Activated CD4-positive, alpha-beta T cell treated with anti-CD3 and anti-CD28 coated beads for 1 hour (primary cell): ENCODE results near the gene TNFRSF12A.

Source experiments
- DNase-seq: peaks from one replicate; pipeline ENCODE4 v3.0.0-alpha.2; 2020

The TNFRSF12A gene

DNA sequence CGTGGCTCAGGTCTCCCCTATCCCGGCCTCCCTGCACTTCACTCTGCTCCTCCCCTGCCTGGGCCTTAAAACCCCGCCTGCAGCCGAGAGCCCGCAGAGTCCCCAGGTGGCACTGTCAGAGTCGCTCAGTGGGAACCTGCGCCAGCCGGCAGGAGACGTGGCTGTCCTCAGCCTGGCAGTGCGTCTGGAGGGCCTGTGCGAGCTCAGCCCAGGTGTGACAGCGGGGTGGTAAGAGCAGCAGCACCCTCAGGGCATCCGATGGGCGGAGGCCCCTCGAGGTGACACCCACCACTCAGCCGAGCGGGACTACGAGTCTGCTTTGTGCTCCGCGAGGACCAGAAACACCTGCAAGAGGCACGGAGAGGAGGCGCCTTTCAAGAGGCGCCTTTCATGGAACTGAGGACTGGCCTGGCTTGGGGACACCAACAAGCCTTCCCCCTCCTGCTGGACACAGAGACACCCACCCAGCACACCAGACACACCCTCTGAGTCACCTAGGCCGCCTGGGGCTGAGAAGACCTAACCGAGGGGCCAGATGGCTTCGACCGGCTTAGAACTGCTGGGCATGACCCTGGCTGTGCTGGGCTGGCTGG lies 7.2 kb upstream of the TNFRSF12A start, which contains the start of gene CLDN9:
Gene CLDN9 (plus strand): TSS at position 96 of the 593 bp plus-strand sequence. CDS start 440 bp downstream, at position 536.
- DNase-seq, result no peak

DNA sequence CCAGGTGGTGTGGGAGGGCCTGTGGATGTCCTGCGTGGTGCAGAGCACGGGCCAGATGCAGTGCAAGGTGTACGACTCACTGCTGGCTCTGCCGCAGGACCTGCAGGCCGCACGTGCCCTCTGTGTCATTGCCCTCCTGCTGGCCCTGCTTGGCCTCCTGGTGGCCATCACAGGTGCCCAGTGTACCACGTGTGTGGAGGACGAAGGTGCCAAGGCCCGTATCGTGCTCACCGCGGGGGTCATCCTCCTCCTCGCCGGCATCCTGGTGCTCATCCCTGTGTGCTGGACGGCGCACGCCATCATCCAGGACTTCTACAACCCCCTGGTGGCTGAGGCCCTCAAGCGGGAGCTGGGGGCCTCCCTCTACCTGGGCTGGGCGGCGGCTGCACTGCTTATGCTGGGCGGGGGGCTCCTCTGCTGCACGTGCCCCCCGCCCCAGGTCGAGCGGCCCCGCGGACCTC lies 6.6 kb upstream of the TNFRSF12A start:
- DNase-seq, result no peak

GRCh38 chr16:3013998-3014690 lies 6.0 kb upstream of the TNFRSF12A start:
- DNase-seq, result no peak

DNA sequence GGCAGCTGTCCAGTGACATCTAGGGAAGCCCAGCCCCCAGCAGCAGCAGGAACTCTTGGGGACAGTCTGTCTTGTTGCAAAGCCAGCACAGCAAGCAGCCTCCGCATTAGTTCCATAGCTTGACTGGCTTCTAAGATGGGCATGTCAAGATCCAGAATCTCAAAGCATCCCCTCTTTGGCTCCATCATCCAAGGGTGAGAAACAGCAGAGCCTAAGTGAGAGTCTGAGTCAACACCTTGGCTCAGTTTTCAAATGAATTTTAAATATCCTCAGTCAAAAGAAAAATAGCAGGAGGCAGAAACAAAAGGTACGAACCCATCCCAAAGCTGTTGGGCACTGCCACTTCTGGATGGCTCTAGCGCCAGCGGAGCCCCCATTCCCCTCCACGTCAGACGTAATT lies 5.2 kb upstream of the TNFRSF12A start:
- DNase-seq, result no peak

GRCh38 chr16:3015865-3016521 lies 4.2 kb upstream of the TNFRSF12A start:
- no peak for DNase-seq

DNA sequence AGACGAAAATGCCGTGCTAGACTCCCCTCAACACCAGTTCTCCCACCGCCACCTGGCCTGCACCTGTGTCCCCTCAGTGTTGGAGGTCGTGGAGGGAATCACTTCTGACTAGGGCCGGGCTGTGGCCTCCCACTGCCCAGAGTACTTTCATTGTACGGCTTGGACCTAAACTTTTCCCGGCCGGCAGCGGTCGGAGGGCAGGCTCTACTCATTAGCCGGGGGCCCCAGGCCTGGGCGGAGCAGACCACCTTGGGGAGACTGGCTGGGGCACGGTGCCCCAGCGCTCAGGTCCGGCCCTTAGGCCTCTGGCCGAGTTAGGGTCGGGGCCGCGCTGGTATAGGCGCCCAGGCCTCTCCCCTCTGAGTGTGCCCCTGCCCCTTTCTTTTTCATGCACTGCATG lies 2.8 kb upstream of the TNFRSF12A start:
- DNase-seq, result no peak

GRCh38 chr16:3017794-3018506 lies 2.2 kb upstream of the TNFRSF12A start, which contains the start of gene CLDN6:
CLDN6 (minus strand) TSS chr16:3018183; CDS start chr16:3016021, 2,162 bp downstream.
- no peak for DNase-seq

- DNase-seq, result no peak
These were observed 448 bp upstream of the TNFRSF12A start for GRCh38 chr16:3019594-3020246.

- DNase-seq, result peak; percentile 61
These were observed 658 bp downstream of the TNFRSF12A start for GRCh38 chr16:3020604-3021448.

- peak; percentile 74 for DNase-seq
These were observed 1.5 kb downstream of the TNFRSF12A start for GRCh38 chr16:3021449-3022207.

GRCh38 chr16:3022208-3022683 lies 2.1 kb downstream of the TNFRSF12A start:
- peak; percentile 85 for DNase-seq

DNA sequence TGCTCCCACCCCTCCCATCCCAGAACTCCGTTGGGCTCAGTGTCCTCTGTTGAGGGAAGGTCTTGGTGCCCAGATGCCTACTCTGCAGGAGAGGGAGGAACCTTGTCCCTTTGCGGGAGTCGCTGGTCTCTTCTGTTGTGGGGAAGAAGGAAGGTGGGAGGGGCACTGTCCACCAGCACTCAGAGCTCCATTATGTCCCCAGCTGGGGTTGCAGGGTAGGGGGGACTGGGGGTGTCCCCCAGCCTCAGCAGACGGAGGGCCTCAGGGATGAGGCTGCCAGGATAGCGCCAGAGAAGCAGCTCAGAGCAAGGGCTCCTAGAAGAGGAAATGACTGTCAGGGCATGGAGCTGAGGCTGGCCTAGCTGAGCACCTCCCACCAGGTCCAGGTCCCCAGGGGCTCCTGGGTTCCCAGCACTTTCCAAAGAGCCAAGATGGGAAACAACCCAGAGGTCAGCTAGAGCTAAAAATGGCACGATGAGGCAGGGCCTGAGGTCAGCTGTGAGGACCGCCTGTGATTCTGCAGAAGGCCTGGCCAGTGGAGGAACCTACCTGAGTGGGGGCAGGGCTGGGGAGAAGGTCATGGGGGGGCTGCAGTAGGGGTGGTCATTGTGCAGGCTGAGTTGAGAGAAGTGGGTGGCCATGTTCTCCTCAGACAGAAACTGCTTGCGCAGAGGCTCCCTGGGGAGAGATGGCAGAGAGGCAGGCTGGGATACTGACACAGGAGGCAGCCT lies 2.7 kb downstream of the TNFRSF12A start:
- DNase-seq, result no peak

GRCh38 chr16:3023415-3023668 lies 3.2 kb downstream of the TNFRSF12A start:
- DNase-seq, result no peak

- peak; percentile 93 for DNase-seq
These were observed 3.7 kb downstream of the TNFRSF12A start, which contains the start of the genes HCFC1R1 and THOC6 for GRCh38 chr16:3023669-3024478. HCFC1R1 (minus strand) TSS chr16:3023942; CDS start chr16:3023941, 1 bp downstream. THOC6 (plus strand) TSS chr16:3024035; CDS start chr16:3024327, 292 bp downstream.

GRCh38 chr16:3025032-3026002 lies 5.1 kb downstream of the TNFRSF12A start:
- no peak for DNase-seq

- no peak for DNase-seq
These were observed 5.8 kb downstream of the TNFRSF12A start for GRCh38 chr16:3026003-3026378.

DNA sequence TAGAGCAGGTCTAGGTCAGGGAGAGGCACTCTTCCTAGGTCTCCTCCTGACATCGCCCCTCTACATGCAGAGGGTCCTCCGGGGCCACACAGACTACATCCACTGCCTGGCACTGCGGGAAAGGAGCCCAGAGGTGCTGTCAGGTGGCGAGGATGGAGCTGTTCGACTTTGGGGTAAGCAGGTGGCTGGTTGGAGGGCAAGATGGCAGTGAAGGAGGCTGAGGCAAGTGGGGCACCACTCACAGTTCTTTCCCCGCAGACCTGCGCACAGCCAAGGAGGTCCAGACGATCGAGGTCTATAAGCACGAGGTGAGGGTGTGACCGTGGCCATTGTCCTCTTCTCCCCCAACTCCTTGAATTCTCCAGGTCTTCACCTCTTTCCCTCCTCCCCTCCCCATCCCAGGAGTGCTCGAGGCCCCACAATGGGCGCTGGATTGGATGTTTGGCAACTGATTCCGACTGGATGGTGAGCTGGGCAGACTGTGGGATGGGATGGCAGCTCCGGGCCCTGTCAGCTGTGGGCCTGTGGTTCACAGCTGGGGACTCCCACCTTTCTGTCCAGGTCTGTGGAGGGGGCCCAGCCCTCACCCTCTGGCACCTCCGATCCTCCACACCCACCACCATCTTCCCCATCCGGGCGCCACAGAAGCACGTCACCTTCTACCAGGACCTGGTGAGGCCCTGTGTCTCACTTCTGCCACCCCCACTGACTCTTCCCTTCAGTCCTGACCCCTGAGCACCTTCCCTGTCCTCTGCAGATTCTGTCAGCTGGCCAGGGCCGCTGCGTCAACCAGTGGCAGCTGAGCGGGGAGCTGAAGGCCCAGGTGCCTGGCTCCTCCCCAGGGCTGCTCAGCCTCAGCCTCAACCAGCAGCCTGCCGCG lies 6.7 kb downstream of the TNFRSF12A start:
- no peak for DNase-seq
